SK-N-SH (cell line): ENCODE measurements around the gene SMIM10. TPM values are rescaled to one million over a fixed set of nuclear protein-coding genes. Genes with fewer than 3 reads are reported as not detected.
"Not testable (repeated sequence)": the region's sequence is repeated elsewhere in the genome, so short reads cannot be mapped to it uniquely, and the experiment has no call there.

Source experiments
- CTCF ChIA-PET: fragments of 300-600, 350-600 bp; formaldehyde crosslinking; extraction: SDS; loops from one replicate; lab custom pipeline; 2021; lab: Yijun Ruan, JAX
- POLR2A ChIA-PET: fragments of 350-600 bp; sonication (Branson Sonifier 250); formaldehyde crosslinking; extraction: SDS; loops from one replicate; lab custom pipeline; 2020; ENCODE audit warnings: antibody characterized with exemption, inconsistent platforms; lab: Yijun Ruan, JAX
- DNase-seq: peaks from one replicate; pipeline ENCODE4 v3.0.0; 2012
- H2AFZ ChIP-seq: fragments of 200-600 bp; sonication (generic); 2 replicates; pipeline ENCODE4 v1.8.1; 2016; ENCODE audit warnings: antibody characterized with exemption, mild to moderate bottlenecking, low read depth
- H3F3A ChIP-seq: fragments of 200-600 bp; sonication (generic); replicated peaks from 2 replicates; pipeline ENCODE3; 2016; ENCODE audit warnings: antibody characterized with exemption, mild to moderate bottlenecking; ENCODE audit not compliant: insufficient read depth
- H3K27ac ChIP-seq, 2 experiments: fragments of 200-500 bp in 1 of 2; fragments of 200-600 bp in 1 of 2; sonication (Bioruptor generic) in 1 of 2; sonication (generic), shearing (Covaris generic) in 1 of 2; 2 replicates each; pipeline versions ENCODE4 v1.5.1 to v1.6.1; 2014 to 2016; ENCODE audit warnings: low read depth in 2 of 2, inconsistent platforms in 1 of 2, low read length in 1 of 2, mild to moderate bottlenecking in 1 of 2, mixed read lengths in 1 of 2
- H3K27me3 ChIP-seq: fragments of 200-600 bp; sonication (generic), shearing (Covaris generic); 2 replicates; pipeline ENCODE4 v1.6.1; 2016; ENCODE audit warnings: mixed run types; ENCODE audit not compliant: insufficient read depth
- H3K36me3 ChIP-seq, 2 experiments: fragments of 200-500 bp in 1 of 2; fragments of 200-600 bp in 1 of 2; sonication (Bioruptor generic) in 1 of 2; sonication (generic) in 1 of 2; replicated peaks in 1 of 2; 2 replicates each; pipeline versions ENCODE3 to v1.5.1; 2014 to 2016; ENCODE audit warnings: low read length in 1 of 2, mild to moderate bottlenecking in 1 of 2; ENCODE audit not compliant: insufficient read depth in 2 of 2, control insufficient read depth in 1 of 2
- H3K4me1 ChIP-seq, 2 experiments: fragments of 200-500 bp in 1 of 2; fragments of 200-600 bp in 1 of 2; sonication (Bioruptor generic) in 1 of 2; sonication (generic), shearing (Covaris generic) in 1 of 2; 2 replicates each; pipeline versions ENCODE4 v1.5.1 to v1.6.1; 2014 to 2016; ENCODE audit warnings: low read depth in 1 of 2, low read length in 1 of 2, mixed run types in 1 of 2; ENCODE audit not compliant: insufficient read depth in 2 of 2, control insufficient read depth in 1 of 2
- H3K4me2 ChIP-seq: fragments of 200-600 bp; sonication (generic), shearing (Covaris generic); 2 replicates; pipeline ENCODE4 v1.6.1; 2017; ENCODE audit warnings: mixed run types
- H3K4me3 ChIP-seq, 2 experiments: fragments of 200-500 bp in 1 of 2; fragments of 200-600 bp in 1 of 2; sonication (Bioruptor generic) in 1 of 2; sonication (generic), shearing (Covaris generic) in 1 of 2; 2 replicates each; pipeline versions ENCODE4 v1.5.1 to v1.8.1; 2014 to 2016; ENCODE audit warnings: low read depth in 2 of 2, inconsistent platforms in 1 of 2, low read length in 1 of 2, mild to moderate bottlenecking in 1 of 2, mixed read lengths in 1 of 2, moderate library complexity in 1 of 2
- H3K79me2 ChIP-seq: fragments of 200-600 bp; sonication (generic); 2 replicates; pipeline ENCODE4 v1.8.1; 2017; ENCODE audit warnings: mild to moderate bottlenecking; ENCODE audit not compliant: insufficient read depth
- H3K9ac ChIP-seq: fragments of 200-600 bp; sonication (generic); 2 replicates; pipeline ENCODE4 v1.6.1; 2017; ENCODE audit warnings: mixed run types
- H3K9me2 ChIP-seq: fragments of 200-600 bp; sonication (generic); 2 replicates; pipeline ENCODE4 v1.6.1; 2017; ENCODE audit warnings: mixed run types
- H3K9me3 ChIP-seq: fragments of 200-600 bp; sonication (generic); 2 replicates; pipeline ENCODE4 v1.6.1; 2017; ENCODE audit warnings: mixed run types, mild to moderate bottlenecking, moderate library complexity
- H4K20me1 ChIP-seq: fragments of 200-600 bp; sonication (generic); 2 replicates; pipeline ENCODE4 v1.6.1; 2017; ENCODE audit warnings: mild to moderate bottlenecking, mixed run types; ENCODE audit not compliant: insufficient read depth
- CTCF ChIP-seq: fragments of 200-600 bp; sonication (generic); IDR thresholded peaks from 2 replicates; pipeline ENCODE4 v1.6.1; 2017; ENCODE audit warnings: antibody characterized with exemption, mild to moderate bottlenecking, moderate library complexity
- ELF1 ChIP-seq: IDR thresholded peaks from 2 replicates; pipeline ENCODE4 v1.4.0; 2012
- GATA2 ChIP-seq: sonication (generic); formaldehyde crosslinking; IDR thresholded peaks from 2 replicates; pipeline ENCODE4 v1.5.0; 2020; ENCODE audit warnings: mild to moderate bottlenecking, missing genetic modification reagents
- JUND ChIP-seq: IDR thresholded peaks from 2 replicates; pipeline ENCODE4 v1.4.0; 2012
- MAX ChIP-seq: IDR thresholded peaks from 2 replicates; pipeline ENCODE4 v1.4.0; 2012; ENCODE audit warnings: low read depth
- MXI1 ChIP-seq: IDR thresholded peaks from 2 replicates; pipeline ENCODE4 v1.6.1; 2012; ENCODE audit warnings: mild to moderate bottlenecking, low read depth, low read length, improper control_type of control experiment
- POLR2AphosphoS5 ChIP-seq: IDR thresholded peaks from 2 replicates; pipeline ENCODE4 v1.6.1; 2012; ENCODE audit warnings: low read depth, low read length
- REST ChIP-seq: IDR thresholded peaks from 2 replicates; pipeline ENCODE4 v1.6.1; 2012; ENCODE audit warnings: mild to moderate bottlenecking, low read depth, low read length, moderate library complexity
- RFX5 ChIP-seq: IDR thresholded peaks from 2 replicates; pipeline ENCODE4 v1.6.1; 2012; ENCODE audit warnings: mild to moderate bottlenecking, improper control_type of control experiment, low read length
- RXRA ChIP-seq: IDR thresholded peaks from 2 replicates; pipeline ENCODE4 v1.4.0; 2012; ENCODE audit warnings: low read depth, mild to moderate bottlenecking, borderline replicate concordance
- SMC3 ChIP-seq: IDR thresholded peaks from 2 replicates; pipeline ENCODE4 v1.6.1; 2012; ENCODE audit warnings: low read depth, low read length, improper control_type of control experiment
- TAF1 ChIP-seq: IDR thresholded peaks from 2 replicates; pipeline ENCODE4 v1.6.1; 2012; ENCODE audit warnings: low read depth, mild to moderate bottlenecking, low read length, moderate library complexity, borderline replicate concordance
- TEAD4 ChIP-seq: IDR thresholded peaks from 2 replicates; pipeline ENCODE4 v1.4.0; 2012; ENCODE audit warnings: mild to moderate bottlenecking, borderline replicate concordance; ENCODE audit not compliant: insufficient read depth
- YY1 ChIP-seq: IDR thresholded peaks from 2 replicates; pipeline ENCODE4 v1.4.0; 2012; ENCODE audit warnings: low read depth, mild to moderate bottlenecking
- WGBS: methylation state at CpG from one replicate; pipeline ENCODE4 v1.1.6; 2017; ENCODE audit warnings: low lambda C conversion rate; 5-methylcytosine and 5-hydroxymethylcytosine counted together
- polyA plus RNA-seq, 3 experiments: library from polyadenylated mRNA; depleted of rRNA; stranded (reverse); fragments of >200 nt; gene quantifications; 2 replicates each; pipeline ENCODE4 v1.2.3, GENCODE V29; 2012

Gene SMIM10
- polyA plus RNA-seq, 1 of the 3 experiments (the other 2 are of a cell fraction) = 3.2 TPM

- Histone ChIP-seq H3K4me2 (no peak overlapping the region), H3K9ac (no peak overlapping the region), H3F3A (no peaks in the 10 kb centered on the region), H3K27ac (no peak overlapping the region), H3K79me2 (no peaks in the 10 kb centered on the region), H3K4me1 (no peaks in the 10 kb centered on the region), H2AFZ (no peak overlapping the region), H3K9me2 (no peaks in the 10 kb centered on the region), H4K20me1 (no peaks in the 10 kb centered on the region), H3K36me3 (no peaks in the 10 kb centered on the region), H3K9me3 (no peaks in the 10 kb centered on the region), H3K27me3 (peaks cover 9% of the 10 kb centered on the region; the same call in 1 of the 2 replicates)
- DNase-seq = no peak
- CTCF ChIA-PET = no interaction called here
- POLR2A ChIA-PET = no interaction called here
- no peak for TF ChIP-seq MAX
- no peak for TF ChIP-seq ELF1
- TF ChIP-seq TEAD4 = no peak
- TF ChIP-seq RFX5 = no peak
- no peak for TF ChIP-seq REST
- no peak for TF ChIP-seq TAF1
- TF ChIP-seq SMC3 = no peak
- no peak for TF ChIP-seq POLR2AphosphoS5
- no peak for TF ChIP-seq MXI1
- no peak for TF ChIP-seq YY1
- TF ChIP-seq RXRA = no peak
- no peak for TF ChIP-seq GATA2 (CRISPR knock-in tag)
- TF ChIP-seq JUND = no peak
- TF ChIP-seq CTCF = no peak
- TF ChIP-seq, all 33 proteins: peak for 0
- WGBS = 41% methylated on average over 1 of the region's 1 CpG
- no peak overlapping the region for H3K4me3 ChIP-seq
These were observed 33.0 kb upstream of the SMIM10 start for GRCh38 chrX:134957836-134958235.

- H3K4me3 ChIP-seq, H3K36me3 ChIP-seq, H3K79me2 ChIP-seq, H4K20me1 ChIP-seq, H3K4me2 ChIP-seq, H3K9me2 ChIP-seq, H3K27ac ChIP-seq, CTCF ChIA-PET, H3K4me1 ChIP-seq, H2AFZ ChIP-seq, H3K9ac ChIP-seq, DNase-seq, H3K27me3 ChIP-seq, H3K9me3 ChIP-seq, POLR2A ChIA-PET, H3F3A ChIP-seq: not testable (repeated sequence)
- 45% methylated on average over 11 of the region's 26 CpGs for WGBS
These were observed 30.4 kb upstream of the SMIM10 start for GRCh38 chrX:134960366-134960765.
